ENCODE measurements around the gene OGA.

OGA gene

GRCh38 chr10:101744267-101744666 is 74.0 kb downstream of the OGA start:
- DNase-seq (ENCODE audit: low read depth) = no peak
- TF ChIP-seq CTCF (IDR thresholded peaks at IDR 0.05; ENCODE audit: insufficient read depth, low read depth, low read length, missing control alignments) = no peak
- no peak overlapping the region for H3K4me3 ChIP-seq (ENCODE audit: low read length)

GRCh38 chr10:101741938-101742337 is 76.3 kb downstream of the OGA start:
- no peak overlapping the region for H3K4me3 ChIP-seq (ENCODE audit: low read length)
- no peak for TF ChIP-seq CTCF (IDR thresholded peaks at IDR 0.05; ENCODE audit: insufficient read depth, low read depth, low read length, missing control alignments)
- DNase-seq (ENCODE audit: low read depth) = no peak

- no peak overlapping the region for H3K4me3 ChIP-seq (ENCODE audit: low read length)
- DNase-seq (ENCODE audit: low read depth) = no peak
- TF ChIP-seq CTCF (IDR thresholded peaks at IDR 0.05; ENCODE audit: insufficient read depth, low read depth, low read length, missing control alignments) = no peak
These were observed 81.6 kb downstream of the OGA start for GRCh38 chr10:101736666-101737065.
